Activated CD4-positive, alpha-beta T cell treated with anti-CD3 and anti-CD28 coated beads, Interleukin-2, amount 10 ng/mL, durations not matched to agents 7 days and 5 days (primary cell): ENCODE results near the gene GSDME. TPM values are rescaled to one million over a fixed set of nuclear protein-coding genes. Genes with fewer than 3 reads are reported as not detected.

ENCODE experiments used
- CTCF ChIA-PET: fragments of 350-600 bp; sonication (Branson Sonifier 250); formaldehyde crosslinking; loops from one replicate; lab custom pipeline; 2021; ENCODE audit warnings: antibody characterized with exemption; lab: Charles Lee
- POLR2A ChIA-PET: fragments of 350-600 bp; sonication (Branson Sonifier 250); formaldehyde crosslinking; loops from one replicate; lab custom pipeline; 2021; ENCODE audit warnings: antibody characterized with exemption; lab: Charles Lee
- DNase-seq: peaks from one replicate; pipeline ENCODE4 v3.0.0-alpha.2; 2020
- H3K27ac Mint-ChIP-seq: one replicate; pipeline ENCODE4 v1.8.0; 2021; ENCODE audit warnings: mild to moderate bottlenecking, moderate library complexity, mixed read lengths
- H3K27me3 Mint-ChIP-seq: one replicate; pipeline ENCODE4 v1.8.0; 2021; ENCODE audit warnings: mixed read lengths
- H3K36me3 Mint-ChIP-seq: one replicate; pipeline ENCODE4 v1.8.0; 2021; ENCODE audit warnings: low read depth, mixed read lengths
- H3K4me1 Mint-ChIP-seq: one replicate; pipeline ENCODE4 v1.8.0; 2021; ENCODE audit warnings: mixed read lengths
- H3K4me3 Mint-ChIP-seq: one replicate; pipeline ENCODE4 v1.8.0; 2021; ENCODE audit warnings: mild to moderate bottlenecking, moderate library complexity, mixed read lengths
- H3K9me3 Mint-ChIP-seq: one replicate; pipeline ENCODE4 v1.8.0; 2021; ENCODE audit warnings: mixed read lengths
- total RNA-seq, 2 experiments: library from RNA; stranded (reverse); gene quantifications; one replicate each; pipeline ENCODE4 v1.2.3, GENCODE V29; 2021

Gene GSDME
- total RNA-seq, 2 experiments from 2014 or later = 1.8 to 2.1 TPM

DNA sequence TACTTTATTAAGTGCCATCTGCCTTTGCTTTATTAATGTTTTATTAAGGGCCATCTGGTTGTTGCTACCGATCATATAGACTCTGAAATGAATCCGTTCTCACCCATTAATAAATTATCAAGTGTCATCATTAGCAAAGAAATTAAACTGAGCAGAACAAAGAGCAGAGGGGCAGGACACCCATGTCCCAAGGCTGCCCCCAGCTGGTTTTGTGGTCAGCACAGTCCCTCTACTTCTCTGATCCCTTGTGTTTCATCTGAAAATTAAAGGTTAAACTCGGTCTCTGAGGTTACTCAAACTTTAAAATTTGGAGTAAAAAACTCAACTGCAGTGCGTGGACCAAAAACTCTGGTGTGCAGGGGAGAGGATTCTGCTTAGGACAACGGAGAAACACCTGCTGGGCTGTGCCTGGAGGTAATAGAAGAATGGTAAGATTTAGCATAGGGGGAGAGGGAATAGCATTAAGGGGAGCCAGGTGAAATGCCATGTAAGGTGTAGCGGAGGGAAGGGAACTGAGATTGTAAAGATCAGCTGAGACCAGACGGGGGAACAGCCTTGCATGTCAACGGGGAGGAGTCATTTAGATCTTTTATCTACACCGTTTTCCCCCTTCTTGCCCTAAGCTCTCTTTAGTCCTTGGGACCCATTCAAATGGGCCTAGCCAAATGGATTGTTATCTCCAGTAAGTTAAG is 10.8 kb upstream of the GSDME start:
- H3K27ac Mint-ChIP-seq = no peak overlapping the region
- no peak overlapping the region for H3K4me3 Mint-ChIP-seq
- peaks cover 7% of the 10 kb centered on the region for H3K36me3 Mint-ChIP-seq
- CTCF ChIA-PET = interaction anchor here (1.2 to 1.7 kb wide), 2 partner anchors 10 to 53 kb away, joined by 4 to 6 read pairs; no protein-coding TSS in a partner anchor
- peaks cover 31% of the 10 kb centered on the region for H3K27me3 Mint-ChIP-seq
- POLR2A ChIA-PET = no interaction called here
- H3K4me1 Mint-ChIP-seq = peaks cover 29% of the 10 kb centered on the region
- no peak for DNase-seq
- H3K9me3 Mint-ChIP-seq = peaks cover 8% of the 10 kb centered on the region

- POLR2A ChIA-PET = no interaction called here
- H3K27me3 Mint-ChIP-seq = peaks cover 48% of the 10 kb centered on the region
These were observed 7.9 kb upstream of the GSDME start for GRCh38 chr7:24764972-24765744.

DNA sequence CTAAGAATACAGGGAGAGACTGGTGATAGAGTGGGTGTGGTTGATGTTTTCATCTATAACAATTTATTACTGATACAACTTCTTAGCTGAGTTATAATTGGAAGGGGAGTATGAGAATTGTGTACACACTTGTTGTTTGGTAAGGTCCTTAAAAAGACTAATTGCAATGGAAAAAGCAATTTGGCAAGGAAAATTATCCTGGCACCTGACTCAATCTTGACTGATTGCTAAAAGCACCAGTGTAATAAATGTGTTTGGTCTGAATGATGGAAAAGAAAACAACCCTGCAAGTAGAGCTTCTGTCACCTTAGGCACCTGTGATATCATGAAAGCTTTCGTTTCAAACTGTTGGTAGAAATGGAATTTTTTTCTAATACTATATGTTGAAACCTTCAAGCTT is 6.7 kb upstream of the GSDME start:
- Mint-ChIP-seq H3K27ac (no peak overlapping the region), H3K4me1 (peaks cover 12% of the 10 kb centered on the region), H3K27me3 (peaks cover 56% of the 10 kb centered on the region), H3K4me3 (no peak overlapping the region), H3K36me3 (no peaks in the 10 kb centered on the region), H3K9me3 (no peaks in the 10 kb centered on the region)
- CTCF ChIA-PET = interaction anchor here (0.6 to 1.1 kb wide), 2 partner anchors 8 to 37 kb away, joined by 3 read pairs; no protein-coding TSS in a partner anchor
- DNase-seq = no peak
- POLR2A ChIA-PET = no interaction called here

More at GRCh38 chr7:24764972-24765744, 7.9 kb upstream of the GSDME start:
- H3K9me3 Mint-ChIP-seq = no peaks in the 10 kb centered on the region
- CTCF ChIA-PET = no interaction called here
- H3K4me1 Mint-ChIP-seq = peaks cover 24% of the 10 kb centered on the region
- DNase-seq = no peak
- no peak overlapping the region for H3K4me3 Mint-ChIP-seq
- no peaks in the 10 kb centered on the region for H3K36me3 Mint-ChIP-seq
- H3K27ac Mint-ChIP-seq = no peak overlapping the region

- CTCF ChIA-PET = interaction anchor here (1.1 kb wide), 1 partner anchor 8 kb away, joined by 3 read pairs; no protein-coding TSS in a partner anchor
These were observed 6.1 kb upstream of the GSDME start for GRCh38 chr7:24763303-24763901.

DNA sequence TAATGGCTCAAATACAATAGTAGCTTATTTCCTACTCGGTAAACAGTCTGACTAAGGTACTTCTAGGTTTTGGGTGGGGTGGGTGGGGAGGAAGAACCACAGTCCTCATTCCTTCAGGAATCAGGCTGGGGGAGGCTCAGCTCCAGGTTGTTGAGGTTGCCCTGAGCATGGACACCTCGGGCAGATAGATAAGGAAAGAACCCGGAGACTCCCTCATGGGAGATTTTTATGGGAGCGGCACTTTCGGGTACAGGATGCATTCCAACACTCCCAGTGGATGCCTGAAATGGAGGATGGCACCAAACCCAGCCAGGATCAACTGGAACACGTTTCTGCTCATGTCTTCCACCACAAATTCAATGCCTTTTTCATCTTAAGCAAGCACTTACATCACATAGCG is 5.5 kb upstream of the GSDME start:
- no peaks in the 10 kb centered on the region for H3K36me3 Mint-ChIP-seq
- H3K4me3 Mint-ChIP-seq = no peak overlapping the region
- ChIA-PET CTCF (interaction anchor here (0.6 kb wide), 2 partner anchors 85 to 330 kb away, joined by 3 to 4 read pairs; no protein-coding TSS in a partner anchor), POLR2A (no interaction called here)
- no peaks in the 10 kb centered on the region for H3K9me3 Mint-ChIP-seq
- H3K4me1 Mint-ChIP-seq = peaks cover 7% of the 10 kb centered on the region
- DNase-seq = no peak
- no peak overlapping the region for H3K27ac Mint-ChIP-seq
- peaks cover 66% of the 10 kb centered on the region for H3K27me3 Mint-ChIP-seq

More at GRCh38 chr7:24763303-24763901, 6.1 kb upstream of the GSDME start:
- H3K4me1 Mint-ChIP-seq = peaks cover 6% of the 10 kb centered on the region
- no peaks in the 10 kb centered on the region for H3K36me3 Mint-ChIP-seq
- H3K27me3 Mint-ChIP-seq = peaks cover 62% of the 10 kb centered on the region
- POLR2A ChIA-PET = no interaction called here
- no peaks in the 10 kb centered on the region for H3K9me3 Mint-ChIP-seq
- H3K27ac Mint-ChIP-seq = no peak overlapping the region
- no peak for DNase-seq
- no peak overlapping the region for H3K4me3 Mint-ChIP-seq

DNA sequence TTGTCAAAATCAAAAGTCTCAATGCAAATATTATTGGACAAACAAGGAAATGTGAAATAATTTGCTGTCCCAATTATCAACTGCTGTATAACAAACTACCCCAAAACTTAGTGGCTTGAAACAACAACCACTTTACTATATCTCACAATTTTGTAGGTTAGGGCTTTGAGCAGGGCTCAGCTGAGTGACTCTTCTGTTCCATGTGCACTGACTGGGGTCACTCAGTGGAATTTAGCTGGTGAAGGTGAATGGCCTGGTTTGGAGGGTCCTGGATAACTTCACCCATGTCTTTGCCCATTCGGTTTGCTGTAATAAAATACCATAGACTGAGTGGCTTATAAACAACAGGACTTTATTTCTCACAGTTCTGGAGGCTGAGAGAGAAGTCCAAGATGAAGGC is 3.7 kb upstream of the GSDME start:
- H3K4me1 Mint-ChIP-seq = peaks cover 16% of the 10 kb centered on the region
- CTCF ChIA-PET = interaction anchor here (0.6 to 1.3 kb wide), 2 partner anchors 10 to 332 kb away, joined by 3 to 4 read pairs; no protein-coding TSS in a partner anchor
- POLR2A ChIA-PET = no interaction called here

DNA sequence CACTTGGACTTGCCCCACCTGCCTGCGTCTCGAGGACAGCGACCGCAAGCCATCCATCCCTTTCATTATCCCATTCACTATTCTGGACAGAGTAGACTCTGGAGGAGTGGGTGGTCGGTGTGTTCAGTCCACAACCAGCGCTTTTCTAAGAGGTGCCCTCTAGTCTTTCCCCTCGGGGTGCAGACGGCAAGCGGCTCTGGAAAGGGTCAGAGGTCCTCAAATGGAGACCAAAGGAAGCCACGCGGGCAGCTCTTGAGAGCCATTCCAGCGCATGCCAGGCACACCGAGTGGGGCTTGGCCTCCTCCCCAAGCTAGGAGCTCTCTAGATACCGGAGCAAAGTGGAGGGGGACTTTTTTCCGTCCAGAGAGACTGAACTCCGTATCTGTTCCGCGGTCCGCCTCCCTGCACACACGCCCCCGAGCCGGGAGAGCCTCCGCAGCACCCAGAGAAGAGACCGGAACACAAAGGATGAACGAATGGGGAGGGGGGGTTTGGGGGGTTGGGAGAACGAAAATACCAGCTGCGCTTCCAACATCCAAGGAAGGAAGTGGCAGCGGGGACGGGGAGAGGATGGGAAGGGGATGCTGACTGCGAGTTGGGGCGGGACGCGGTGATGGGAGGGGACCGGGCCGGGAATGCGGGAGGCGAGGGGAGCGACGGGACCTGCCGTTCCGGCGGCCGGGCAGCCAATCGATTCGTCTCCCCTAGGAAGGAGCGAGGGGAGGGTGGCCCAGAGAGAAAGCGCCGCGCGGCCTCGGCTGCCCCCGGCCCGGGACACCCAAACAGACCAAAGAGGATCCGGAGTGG is 515 bp downstream of the GSDME start:
- Mint-ChIP-seq H3K9me3 (no peaks in the 10 kb centered on the region), H3K4me3 (peak overlapping the region; percentile 79), H3K4me1 (peaks cover 29% of the 10 kb centered on the region), H3K27me3 (peaks cover 41% of the 10 kb centered on the region), H3K27ac (peak overlapping the region; percentile 55), H3K36me3 (no peaks in the 10 kb centered on the region)
- CTCF ChIA-PET = interaction anchor here (0.8 to 1.6 kb wide), 3 partner anchors 7 to 342 kb away, joined by 3 read pairs; no protein-coding TSS in a partner anchor
- DNase-seq = peak; percentile 16
- POLR2A ChIA-PET = no interaction called here

More for the DNA sequence above, 3.7 kb upstream of the GSDME start:
- Mint-ChIP-seq H3K27ac (no peak overlapping the region), H3K9me3 (no peaks in the 10 kb centered on the region), H3K4me3 (no peak overlapping the region), H3K36me3 (no peaks in the 10 kb centered on the region), H3K27me3 (peaks cover 65% of the 10 kb centered on the region)
- DNase-seq = no peak

- POLR2A ChIA-PET = no interaction called here
- H3K27ac Mint-ChIP-seq = peak overlapping the region; percentile 55
- peak overlapping the region; percentile 79 for H3K4me3 Mint-ChIP-seq
- CTCF ChIA-PET = interaction anchor here (0.8 to 1.6 kb wide), 4 partner anchors 8 to 343 kb away, joined by 3 to 5 read pairs (median 3); no protein-coding TSS in a partner anchor
- peak; percentile 20 for DNase-seq
- no peaks in the 10 kb centered on the region for H3K9me3 Mint-ChIP-seq
- no peaks in the 10 kb centered on the region for H3K36me3 Mint-ChIP-seq
- H3K4me1 Mint-ChIP-seq = peaks cover 29% of the 10 kb centered on the region
- H3K27me3 Mint-ChIP-seq = peaks cover 31% of the 10 kb centered on the region
These were observed 1.5 kb downstream of the GSDME start for GRCh38 chr7:24755541-24756407.

GRCh38 chr7:24754906-24755506 is 2.3 kb downstream of the GSDME start:
- Mint-ChIP-seq H3K4me3 (no peak overlapping the region), H3K4me1 (peaks cover 29% of the 10 kb centered on the region), H3K9me3 (no peaks in the 10 kb centered on the region), H3K36me3 (no peaks in the 10 kb centered on the region), H3K27ac (no peak overlapping the region), H3K27me3 (peaks cover 25% of the 10 kb centered on the region)
- ChIA-PET CTCF (interaction anchor here (1.0 to 1.6 kb wide), 2 partner anchors 9 to 11 kb away, joined by 3 read pairs; no protein-coding TSS in a partner anchor), POLR2A (no interaction called here)
- no peak for DNase-seq

DNA sequence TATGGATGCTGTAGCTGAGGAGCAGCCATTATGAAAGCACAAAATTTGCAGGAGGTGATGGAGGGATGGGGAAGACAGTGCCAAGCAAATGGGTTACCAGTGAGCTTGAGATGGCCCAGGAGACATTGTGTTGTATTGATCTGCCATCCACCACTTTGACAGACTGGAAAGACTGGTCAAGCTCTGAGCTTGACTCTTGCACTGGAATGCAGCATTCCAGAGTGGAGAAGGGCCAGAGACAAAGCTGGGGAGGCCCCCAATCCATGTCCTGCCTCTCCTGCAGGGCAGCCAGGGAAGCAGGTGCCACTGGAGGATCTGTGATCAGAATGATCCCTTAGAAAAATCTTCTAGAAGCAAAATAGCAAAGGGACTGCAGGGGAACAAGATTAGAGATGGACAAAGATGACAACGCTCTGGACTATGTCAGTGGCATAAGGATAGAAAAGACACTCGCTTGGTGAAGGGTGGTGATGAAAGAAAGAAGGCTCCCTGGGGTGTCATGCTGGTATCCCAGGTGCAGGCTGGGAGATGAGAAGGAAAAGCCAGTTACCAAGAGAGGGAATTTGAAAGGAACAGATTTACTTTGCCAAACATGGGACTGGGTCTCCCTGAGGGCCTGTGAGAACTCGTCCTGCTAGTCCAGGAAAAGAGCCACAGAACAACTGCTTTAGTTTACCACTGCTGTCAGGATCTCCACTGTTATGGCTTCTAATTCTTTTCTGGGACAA is 5.0 kb downstream of the GSDME start:
- Mint-ChIP-seq H3K4me1 (peaks cover 27% of the 10 kb centered on the region), H3K4me3 (no peak overlapping the region), H3K27me3 (peaks cover 6% of the 10 kb centered on the region), H3K9me3 (no peaks in the 10 kb centered on the region), H3K27ac (no peak overlapping the region), H3K36me3 (no peaks in the 10 kb centered on the region)
- CTCF ChIA-PET = interaction anchor here (0.6 kb wide), 1 partner anchor 158 kb away, joined by 7 read pairs; no protein-coding TSS in a partner anchor
- no peak for DNase-seq
- POLR2A ChIA-PET = no interaction called here
